ENCODE results near the gene CBLL1.

The CBLL1 gene

DNA sequence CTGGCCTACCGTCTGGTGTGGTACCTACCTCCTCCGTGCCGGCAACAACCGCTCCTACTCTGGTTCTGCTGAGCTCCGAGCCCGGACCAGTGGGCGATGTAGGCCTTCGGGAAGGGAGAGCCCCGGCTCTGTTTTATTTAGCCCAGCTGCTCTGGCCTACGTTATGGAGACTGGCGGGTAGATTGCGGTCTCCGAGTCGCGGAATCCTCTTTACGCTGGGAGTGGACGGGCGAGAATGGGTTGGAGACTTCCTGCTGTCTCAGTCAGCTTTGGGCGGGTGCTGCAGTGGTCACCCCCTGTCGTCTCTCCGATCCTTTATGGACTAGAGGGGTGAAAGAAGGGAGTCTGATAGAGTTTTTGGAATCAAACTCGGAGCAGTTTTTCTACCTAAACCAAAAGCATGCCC lies 406 bp downstream of the CBLL1 start:
- DNase-seq (ENCODE audit: low spot score), result no peak

DNA sequence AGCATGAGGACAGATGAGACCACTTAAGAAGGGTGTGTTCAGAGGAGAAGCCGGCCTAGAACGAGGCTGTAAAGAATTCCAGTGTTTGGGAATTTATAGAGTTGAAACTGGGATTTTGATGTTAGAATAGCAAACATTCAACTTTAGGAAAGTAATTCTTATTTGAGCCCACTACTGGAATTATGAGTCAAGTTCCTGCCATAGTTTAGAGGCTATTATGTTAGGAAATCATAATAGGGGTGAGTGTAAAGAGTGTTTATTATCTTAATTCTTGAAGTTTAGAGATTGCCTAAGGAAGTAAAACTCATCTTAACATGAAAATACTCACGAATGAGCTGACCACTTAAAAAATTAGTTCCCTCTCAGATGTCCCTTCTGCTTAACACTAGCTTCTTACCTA lies 2.1 kb downstream of the CBLL1 start:
- no peak for DNase-seq (ENCODE audit: low spot score)

DNA sequence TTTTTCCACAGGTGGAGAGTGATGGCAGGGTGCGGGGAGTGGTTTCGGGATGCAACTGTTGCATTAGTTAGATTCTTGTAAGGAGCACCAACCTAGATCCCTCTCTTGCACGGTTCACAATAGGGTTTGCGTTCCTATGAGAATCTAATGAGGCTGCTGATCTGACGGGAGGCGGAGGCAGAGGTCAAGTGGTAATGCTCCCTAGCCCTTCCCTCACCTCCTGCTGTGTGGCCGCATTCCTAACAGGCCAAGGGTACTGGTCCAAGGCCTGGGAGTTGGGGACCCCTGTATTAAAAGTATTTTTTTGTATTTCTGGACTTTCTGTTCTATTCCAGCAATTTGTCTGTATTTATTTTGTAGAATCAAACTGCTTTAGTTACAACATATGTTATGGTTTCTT lies 7.2 kb downstream of the CBLL1 start:
- no peak for DNase-seq (ENCODE audit: low spot score)

- DNase-seq (ENCODE audit: low spot score), result no peak
Observed at GRCh38 chr7:107754642-107755041, 10.7 kb downstream of the CBLL1 start.

DNA sequence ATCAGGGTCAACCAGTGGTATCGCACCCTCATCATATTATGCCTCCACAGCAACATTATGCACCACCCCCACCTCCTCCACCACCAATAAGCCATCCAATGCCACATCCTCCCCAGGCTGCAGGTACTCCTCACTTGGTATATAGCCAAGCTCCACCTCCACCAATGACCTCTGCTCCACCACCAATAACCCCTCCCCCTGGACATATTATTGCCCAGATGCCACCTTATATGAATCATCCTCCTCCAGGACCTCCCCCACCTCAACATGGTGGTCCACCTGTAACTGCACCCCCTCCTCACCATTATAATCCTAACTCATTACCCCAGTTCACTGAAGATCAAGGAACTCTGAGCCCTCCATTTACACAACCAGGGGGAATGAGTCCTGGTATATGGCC lies 14.7 kb downstream of the CBLL1 start:
- no peak for DNase-seq (ENCODE audit: low spot score)

- no peak for DNase-seq (ENCODE audit: low spot score)
Observed at GRCh38 chr7:107767391-107767790, 23.4 kb downstream of the CBLL1 start.

DNA sequence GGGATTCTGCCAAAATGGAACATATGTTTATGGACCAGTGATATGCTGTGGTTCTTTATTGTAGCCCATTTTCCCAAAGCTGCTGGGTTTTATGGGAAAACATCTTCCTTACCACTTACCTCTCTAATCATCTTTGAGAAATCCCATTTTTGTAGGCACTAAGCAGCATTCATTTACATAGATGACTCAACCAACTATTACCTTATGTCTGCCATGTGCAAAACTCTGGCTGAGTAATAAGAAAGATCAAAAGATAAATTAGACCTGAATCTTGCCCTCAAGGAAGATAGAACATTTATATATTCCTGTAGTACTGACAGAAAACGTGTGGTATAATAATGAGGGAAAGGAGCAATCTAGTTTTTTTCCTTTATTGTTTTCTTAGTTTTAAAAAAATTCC lies 24.3 kb downstream of the CBLL1 start:
- DNase-seq (ENCODE audit: low spot score), result no peak

- peak; percentile 23 for DNase-seq (ENCODE audit: low spot score)
Observed at GRCh38 chr7:107773027-107773426, 29.1 kb downstream of the CBLL1 start.

DNA sequence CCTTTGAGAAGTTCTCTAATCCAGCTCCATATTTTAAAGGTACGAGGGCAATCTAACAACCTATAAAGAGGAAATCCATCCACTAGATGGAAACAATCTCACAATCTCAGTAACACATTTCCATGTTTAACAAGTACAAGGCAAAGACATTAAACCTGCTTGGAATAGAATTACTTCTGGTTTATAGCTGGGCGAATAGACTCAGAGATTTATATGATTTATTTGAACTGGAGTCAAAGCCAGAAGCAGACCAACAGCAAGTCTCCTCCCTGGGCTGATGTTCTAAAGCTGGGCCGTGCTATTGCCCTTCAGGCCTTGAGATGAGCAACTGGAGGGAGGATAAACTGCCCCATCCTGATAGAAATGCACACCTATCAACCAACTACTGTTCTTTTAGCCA lies 33.8 kb downstream of the CBLL1 start:
- DNase-seq (ENCODE audit: low spot score), result no peak

GRCh38 chr7:107778283-107778682 lies 34.3 kb downstream of the CBLL1 start:
- DNase-seq (ENCODE audit: low spot score), result no peak

DNA sequence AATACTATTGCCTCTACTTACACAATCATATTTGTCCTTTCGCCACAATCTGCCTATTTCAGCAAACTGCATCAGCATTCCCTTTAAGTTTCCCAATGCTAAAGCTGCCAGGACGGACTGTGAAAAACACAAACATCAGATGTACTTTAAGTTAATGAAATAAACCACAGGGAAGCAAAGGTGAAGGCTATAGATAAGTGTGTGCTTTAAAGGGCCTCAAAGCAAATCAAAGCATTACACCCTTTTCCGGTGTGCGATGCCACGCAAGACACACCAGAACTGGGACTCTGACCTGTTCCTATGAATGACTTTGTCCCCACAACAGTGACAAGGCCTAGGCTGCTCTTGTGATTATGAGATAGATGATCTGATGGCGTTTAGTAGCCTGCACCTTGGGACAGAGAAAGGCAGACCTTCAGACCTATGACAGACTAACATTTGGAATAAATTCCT lies 35.7 kb downstream of the CBLL1 start:
- DNase-seq (ENCODE audit: low spot score), result no peak

DNA sequence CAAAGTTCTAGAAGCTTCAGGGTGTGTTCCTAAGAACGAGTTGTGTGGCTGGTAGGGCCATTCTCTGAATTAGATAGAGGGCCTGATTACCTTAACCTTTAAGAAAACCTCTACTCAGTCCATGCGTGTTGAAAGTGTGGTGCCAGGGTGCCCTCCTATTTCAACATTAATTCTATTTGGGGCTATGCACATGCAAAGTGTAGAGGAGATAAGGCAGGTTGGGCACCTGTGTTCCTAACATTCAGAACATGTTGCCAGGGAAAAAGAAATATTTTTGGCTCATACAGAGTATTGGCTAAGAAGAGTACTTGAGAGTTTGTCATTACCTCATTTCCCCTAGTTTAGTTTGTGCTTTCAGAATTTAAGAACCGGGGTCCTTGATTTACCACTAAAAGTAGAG lies 38.4 kb downstream of the CBLL1 start:
- DNase-seq (ENCODE audit: low spot score), result no peak

- DNase-seq (ENCODE audit: low spot score), result no peak
Observed at GRCh38 chr7:107783648-107784047, 39.7 kb downstream of the CBLL1 start.

- DNase-seq (ENCODE audit: low spot score), result no peak
Observed at GRCh38 chr7:107785170-107785569, 41.2 kb downstream of the CBLL1 start.

DNA sequence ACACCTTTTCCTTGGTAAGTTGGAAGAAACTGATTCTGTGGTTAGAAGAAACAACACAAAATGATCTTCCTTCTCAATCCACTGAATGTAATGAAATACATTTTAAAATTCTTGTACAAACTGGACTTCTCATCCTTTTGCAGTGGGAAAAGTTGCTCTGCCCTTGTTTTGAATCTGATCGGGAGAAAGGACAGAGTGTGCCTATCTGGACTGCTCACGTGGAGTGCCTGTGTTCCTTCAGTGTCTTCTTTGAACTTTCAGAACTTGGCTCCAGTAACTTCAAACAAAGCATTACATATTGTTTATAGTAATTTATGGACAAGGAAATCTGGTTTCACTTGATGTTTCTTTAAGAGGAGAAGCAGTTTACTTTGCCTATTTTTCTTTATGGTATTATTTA lies 42.0 kb downstream of the CBLL1 start:
- DNase-seq (ENCODE audit: low spot score), result no peak

DNA sequence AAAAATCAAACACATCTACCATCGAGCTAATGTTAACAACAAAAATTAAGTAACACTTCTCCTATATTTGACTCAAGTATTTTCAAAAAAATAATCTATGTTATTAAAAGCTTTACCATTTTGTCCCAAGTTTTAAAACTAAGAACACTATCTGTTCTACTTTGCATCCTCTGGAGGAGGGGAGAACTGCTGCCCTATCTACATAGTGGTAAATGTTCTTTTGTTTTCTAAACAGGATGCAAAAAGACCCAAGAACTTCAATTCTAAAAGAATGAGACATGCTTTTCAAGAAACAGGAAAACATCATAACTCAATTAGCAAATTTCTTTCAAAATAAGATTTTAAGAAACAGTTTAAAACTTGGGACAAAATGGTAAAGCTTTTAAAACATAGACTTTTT lies 44.3 kb downstream of the CBLL1 start:
- DNase-seq (ENCODE audit: low spot score), result no peak

DNA sequence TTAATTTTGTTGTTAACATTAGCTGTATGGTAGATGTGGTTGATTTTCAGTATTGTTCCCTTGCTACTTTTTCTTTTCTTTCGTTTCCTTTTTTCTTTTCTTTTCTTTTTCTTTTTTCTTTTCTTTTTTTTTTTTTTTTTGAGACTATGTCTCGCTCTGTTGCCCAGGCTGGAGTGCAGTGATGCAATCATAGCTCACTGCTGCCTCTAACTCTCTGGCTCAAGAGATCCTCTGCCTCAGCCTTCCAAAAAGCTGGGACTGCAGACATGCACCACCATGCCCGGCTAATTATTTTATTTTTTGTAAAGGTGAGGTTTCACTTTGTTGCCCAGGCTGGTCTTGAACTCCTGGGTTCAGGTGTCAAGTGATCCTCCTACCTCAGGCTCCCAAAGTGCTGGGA lies 44.7 kb downstream of the CBLL1 start:
- no peak for DNase-seq (ENCODE audit: low spot score)

- DNase-seq (ENCODE audit: low spot score), result no peak
Observed at GRCh38 chr7:107789647-107790046, 45.7 kb downstream of the CBLL1 start.

DNA sequence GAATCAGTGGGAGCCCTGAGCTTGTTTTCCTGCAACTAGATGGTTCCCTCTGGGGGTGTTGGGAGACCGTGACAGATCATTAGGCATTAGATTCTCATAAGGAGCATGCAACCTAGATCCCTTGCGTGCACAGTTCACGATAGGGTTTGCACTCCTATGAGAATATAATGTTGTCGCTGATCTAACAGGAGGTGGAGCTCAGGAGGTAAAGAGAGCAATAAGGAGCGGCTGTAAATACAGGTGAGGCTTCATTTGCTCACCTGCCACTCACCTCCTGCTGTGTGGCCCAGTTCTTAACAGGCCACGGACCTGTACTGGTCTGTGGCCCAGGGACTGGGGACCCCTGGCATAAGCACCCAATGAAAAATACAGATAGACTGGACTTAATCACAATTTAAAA lies 48.4 kb downstream of the CBLL1 start:
- DNase-seq (ENCODE audit: low spot score), result no peak

GRCh38 chr7:107799647-107800264 lies 55.8 kb downstream of the CBLL1 start:
- no peak for DNase-seq (ENCODE audit: low spot score)

DNA sequence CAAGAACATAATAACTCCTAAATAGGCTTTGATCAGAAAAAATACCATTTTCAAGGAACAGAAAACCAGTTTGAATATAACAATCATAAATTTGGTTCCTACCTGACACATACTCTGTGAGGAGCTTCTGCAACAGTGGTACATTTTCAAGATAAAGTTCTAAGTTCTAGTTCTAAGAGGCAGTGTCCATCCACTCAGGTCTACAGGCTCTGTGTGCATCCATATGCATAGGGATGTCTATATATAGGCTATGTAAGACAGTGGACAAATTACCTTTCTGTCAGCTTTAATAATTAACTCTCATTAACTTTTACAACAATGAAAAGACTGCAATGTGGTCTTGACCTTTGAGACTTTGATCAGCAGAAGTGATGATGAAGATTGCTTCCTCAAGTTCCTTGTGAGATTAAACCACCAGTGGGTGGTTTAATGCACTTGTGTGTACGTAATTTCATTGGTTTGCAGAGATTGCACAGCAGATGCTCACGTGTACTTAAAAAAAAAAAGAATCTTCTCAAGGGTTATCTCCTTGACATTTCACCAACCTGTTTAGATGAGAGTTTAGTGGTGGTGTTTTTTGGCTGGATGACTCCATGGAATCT lies 59.2 kb downstream of the CBLL1 start, which contains the start of gene SLC26A3:
TSS of gene SLC26A3 (minus strand) at position 215 of the 602 bp plus-strand sequence. CDS start 8,714 bp downstream, outside the sequence.
- no peak for DNase-seq (ENCODE audit: low spot score)

- no peak for DNase-seq (ENCODE audit: low spot score)
Observed at GRCh38 chr7:107809179-107809578, 65.2 kb downstream of the CBLL1 start.

DNA sequence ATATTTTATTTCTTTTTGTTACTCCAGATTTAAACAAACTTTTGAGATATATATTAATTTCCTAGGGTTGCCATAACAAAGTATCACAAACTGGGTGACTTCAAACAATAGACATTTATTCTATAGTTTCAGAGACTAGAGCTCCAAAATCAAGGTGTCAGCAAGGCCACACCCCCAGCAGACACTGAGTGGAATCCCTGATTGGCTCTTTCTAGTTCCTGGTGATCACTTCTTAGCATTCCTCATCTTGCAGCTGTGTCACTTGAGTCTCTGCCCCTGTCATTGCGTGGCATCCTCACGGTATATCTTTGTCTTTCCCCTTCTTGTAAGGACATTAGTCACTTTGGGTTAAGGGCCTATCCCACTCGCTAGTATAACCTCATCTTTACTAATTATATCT lies 66.7 kb downstream of the CBLL1 start:
- DNase-seq (ENCODE audit: low spot score), result no peak
